ENCODE measurements around the gene KCNJ5. TPM values are rescaled to one million over a fixed set of nuclear protein-coding genes. Genes with fewer than 3 reads are reported as not detected.

Gene KCNJ5
- total RNA-seq, 1 experiment from 2014 or later = 0.11 TPM

GRCh38 chr11:128955636-128956035 is 64.5 kb downstream of the KCNJ5 start:
- no peaks in the 10 kb centered on the region for H3K9me3 ChIP-seq (ENCODE audit: control insufficient read depth, low read depth, low read length)
- H3K79me2 ChIP-seq (ENCODE audit: insufficient read depth, low read length) = no peaks in the 10 kb centered on the region
- no peak overlapping the region for H2BK5ac ChIP-seq (ENCODE audit: insufficient read length, low read length)
- H4K91ac ChIP-seq (ENCODE audit: insufficient read length, low read depth, low read length) = no peak overlapping the region
- Mint-ChIP-seq H3K36me3 (ENCODE audit: insufficient read depth in 1 of 3, low read depth in 3 of 3) (no peaks in the 10 kb centered on the region), H3K27ac (no peak overlapping the region), H3K4me3 (no peak overlapping the region), H3K4me1 (0 out of 4 replicates have a peak, but pooled peaks cover 0 to 5% of the 10 kb centered on the region in 2 experiments), H3K9me3 (no peaks in the 10 kb centered on the region; a peak in 1 of 5 replicates), H3K27me3 (ENCODE audit: low read depth) (peaks cover 31% of the 10 kb centered on the region)
- H3K23me2 ChIP-seq (ENCODE audit: insufficient read length, low read depth, low read length, poor library complexity, severe bottlenecking) = no peaks in the 10 kb centered on the region
- no peak overlapping the region for H3T11ph ChIP-seq (ENCODE audit: low read length)
- no peak overlapping the region for H2BK20ac ChIP-seq (ENCODE audit: low read depth, low read length, poor library complexity, severe bottlenecking)
- no peak overlapping the region for H2AK5ac ChIP-seq (ENCODE audit: insufficient read length, low read length)
- no peak overlapping the region for H3K18ac ChIP-seq (ENCODE audit: insufficient read length, low read depth, low read length)
- TF ChIP-seq CTCF (conservative IDR thresholded peaks at IDR 0.05) = no peak
- H3K27me3 ChIP-seq (ENCODE audit: insufficient read depth, low read length) = peaks cover 2% of the 10 kb centered on the region; the same call in 1 of the 2 replicates
- no peak overlapping the region for H4K5ac ChIP-seq (ENCODE audit: insufficient read length, low read depth, low read length)
- no peak overlapping the region for H3K4me2 ChIP-seq (ENCODE audit: insufficient read depth, insufficient read length, low read length)
- no peak overlapping the region for H3K23ac ChIP-seq (ENCODE audit: insufficient read length, low read depth, low read length)
- no peaks in the 10 kb centered on the region for H3K79me1 ChIP-seq (ENCODE audit: insufficient read depth, low read depth, low read length, poor library complexity, severe bottlenecking)
- H2BK120ac ChIP-seq (ENCODE audit: low read depth, low read length, poor library complexity, severe bottlenecking) = no peak overlapping the region
- no peak overlapping the region for H2BK15ac ChIP-seq (ENCODE audit: low read depth, low read length)
- H3K4me1 ChIP-seq (ENCODE audit: insufficient read depth, low read length) = no peaks in the 10 kb centered on the region
- no peak overlapping the region for H2AFZ ChIP-seq (ENCODE audit: low read length)
- H4K20me1 ChIP-seq (ENCODE audit: control insufficient read depth, insufficient read depth, insufficient read length) = no peaks in the 10 kb centered on the region
- no peak overlapping the region for H2BK12ac ChIP-seq (ENCODE audit: insufficient read length, low read depth, low read length)
- no peak overlapping the region for H3K56ac ChIP-seq (ENCODE audit: insufficient read length, low read depth, low read length)
- no peak overlapping the region for H3K4ac ChIP-seq (ENCODE audit: low read depth, low read length)
- H3K9ac ChIP-seq (ENCODE audit: extremely low read depth, insufficient read length, low read length) = no peak overlapping the region
- no peak overlapping the region for H3K27ac ChIP-seq (ENCODE audit: insufficient read length, low read depth, low read length)
- no CpG with 5 or more reads among the region's 3 CpGs for WGBS (ENCODE audit: extremely low coverage, insufficient read length, low lambda C conversion rate)
- no peak for DNase-seq
- no peak overlapping the region for H3K14ac ChIP-seq (ENCODE audit: insufficient read depth, low read length)
- H4K8ac ChIP-seq (replicated peaks; ENCODE audit: insufficient read length, low read depth, low read length) = no peak overlapping the region

Measured in H9 (cell line).